WTC11 (cell line): ENCODE data around the gene ADAMTSL4.

Source experiments
- CREB1 ChIP-seq: sonication (generic); formaldehyde crosslinking; IDR thresholded peaks from 2 replicates; pipeline ENCODE4 v1.8.0; 2023; ENCODE audit warnings: mild to moderate bottlenecking, missing genetic modification reagents
- ESRRA ChIP-seq: sonication (generic); formaldehyde crosslinking; IDR thresholded peaks from 2 replicates; pipeline ENCODE4 v1.8.1; 2022; ENCODE audit warnings: mild to moderate bottlenecking, missing genetic modification reagents, borderline replicate concordance
- GTF2I ChIP-seq: fragments of 250-450 bp; sonication (Bioruptor Pico); conservative IDR thresholded peaks from 2 replicates; pipeline ENCODE4 v1.4.0; 2021; ENCODE audit warnings: mild to moderate bottlenecking
- RELA ChIP-seq: sonication (generic); formaldehyde crosslinking; IDR thresholded peaks from 2 replicates; pipeline ENCODE4 v1.8.1; 2022; ENCODE audit warnings: missing genetic modification reagents, mild to moderate bottlenecking, borderline replicate concordance
- SMAD4 ChIP-seq: sonication (generic); formaldehyde crosslinking; IDR thresholded peaks from 2 replicates; pipeline ENCODE4 v1.8.0; 2022; ENCODE audit warnings: mild to moderate bottlenecking, missing genetic modification reagents
- TP53 ChIP-seq: sonication (generic); formaldehyde crosslinking; IDR thresholded peaks from 2 replicates; pipeline ENCODE4 v1.8.1; 2023; ENCODE audit warnings: mild to moderate bottlenecking, missing genetic modification reagents
- TF ChIP-seq, protein P1 (sequence below): fragments of 200-600 bp; IDR thresholded peaks from 2 replicates; pipeline ENCODE4 v1.8.0; 2022; ENCODE audit warnings: antibody characterized with exemption
- TF ChIP-seq, protein P2 (sequence below): sonication (generic); formaldehyde crosslinking; conservative IDR thresholded peaks from 2 replicates; pipeline ENCODE4 v1.8.1; 2022; ENCODE audit warnings: mild to moderate bottlenecking, missing genetic modification reagents

DNA sequence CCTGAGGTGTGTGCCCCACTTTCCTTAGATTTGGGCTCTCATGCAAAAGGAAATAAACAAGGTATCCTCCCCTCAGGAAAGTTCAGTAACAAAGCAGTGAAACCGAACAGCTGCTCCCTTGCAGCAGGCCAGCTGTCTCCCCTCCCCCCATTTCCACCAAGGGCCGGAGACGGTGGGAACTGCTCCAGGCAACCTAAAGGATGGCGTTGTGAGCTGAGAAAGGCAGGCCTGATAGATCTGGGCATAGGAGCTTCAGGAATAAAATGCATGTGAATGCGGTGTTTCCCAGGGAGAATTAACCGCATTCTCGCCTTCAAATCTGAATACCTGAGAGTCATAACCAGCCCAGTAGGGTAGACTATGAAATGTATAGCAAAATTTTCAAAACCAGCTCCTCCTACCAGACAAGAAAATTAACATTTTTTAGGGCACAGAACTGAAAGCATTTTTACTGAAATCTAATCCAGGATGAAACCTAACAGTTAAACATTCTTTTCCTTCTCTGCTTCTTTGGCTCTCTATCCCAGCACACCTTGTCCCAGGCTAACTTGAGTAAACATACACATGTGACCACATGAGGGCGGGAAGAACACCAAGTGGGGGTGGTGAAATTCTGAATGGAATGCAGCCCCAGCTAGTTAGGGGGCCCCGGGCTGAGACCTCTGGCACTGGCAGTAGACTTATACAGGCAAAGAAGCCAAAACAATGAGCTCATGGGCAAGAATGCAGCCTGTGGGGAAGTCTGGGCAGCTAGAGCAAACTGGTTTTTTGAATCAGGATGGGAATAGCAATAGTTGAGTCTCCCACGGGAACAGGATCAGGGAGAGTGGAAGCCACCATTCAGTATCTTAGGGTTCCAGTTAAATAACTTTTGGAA is 18.7 kb downstream of the ADAMTSL4 start:
- TF ChIP-seq, protein P1, sequence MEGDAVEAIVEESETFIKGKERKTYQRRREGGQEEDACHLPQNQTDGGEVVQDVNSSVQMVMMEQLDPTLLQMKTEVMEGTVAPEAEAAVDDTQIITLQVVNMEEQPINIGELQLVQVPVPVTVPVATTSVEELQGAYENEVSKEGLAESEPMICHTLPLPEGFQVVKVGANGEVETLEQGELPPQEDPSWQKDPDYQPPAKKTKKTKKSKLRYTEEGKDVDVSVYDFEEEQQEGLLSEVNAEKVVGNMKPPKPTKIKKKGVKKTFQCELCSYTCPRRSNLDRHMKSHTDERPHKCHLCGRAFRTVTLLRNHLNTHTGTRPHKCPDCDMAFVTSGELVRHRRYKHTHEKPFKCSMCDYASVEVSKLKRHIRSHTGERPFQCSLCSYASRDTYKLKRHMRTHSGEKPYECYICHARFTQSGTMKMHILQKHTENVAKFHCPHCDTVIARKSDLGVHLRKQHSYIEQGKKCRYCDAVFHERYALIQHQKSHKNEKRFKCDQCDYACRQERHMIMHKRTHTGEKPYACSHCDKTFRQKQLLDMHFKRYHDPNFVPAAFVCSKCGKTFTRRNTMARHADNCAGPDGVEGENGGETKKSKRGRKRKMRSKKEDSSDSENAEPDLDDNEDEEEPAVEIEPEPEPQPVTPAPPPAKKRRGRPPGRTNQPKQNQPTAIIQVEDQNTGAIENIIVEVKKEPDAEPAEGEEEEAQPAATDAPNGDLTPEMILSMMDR: no peak
- TF ChIP-seq RELA: no peak
- TF ChIP-seq CREB1 (CRISPR knock-in tag): no peak
- TF ChIP-seq, protein P2, sequence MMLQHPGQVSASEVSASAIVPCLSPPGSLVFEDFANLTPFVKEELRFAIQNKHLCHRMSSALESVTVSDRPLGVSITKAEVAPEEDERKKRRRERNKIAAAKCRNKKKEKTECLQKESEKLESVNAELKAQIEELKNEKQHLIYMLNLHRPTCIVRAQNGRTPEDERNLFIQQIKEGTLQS: no peak
- TF ChIP-seq ESRRA: no peak
- TF ChIP-seq GTF2I: no peak
- no peak for TF ChIP-seq SMAD4 (CRISPR knock-in tag)
- no peak for TF ChIP-seq TP53
